GM21360 (cell line): ENCODE data around the gene DOC2B.
"Not testable (repeated sequence)": the region's sequence is repeated elsewhere in the genome, so short reads cannot be mapped to it uniquely, and the experiment has no call there.

Experiments
- ATAC-seq: cut with Tn5 transposase; IDR thresholded peaks from one replicate; pipeline ENCODE4 v1.9.1; 2021; ENCODE audit warnings: mild to moderate bottlenecking, moderate library complexity; ENCODE audit not compliant: unreplicated experiment

DOC2B gene

DNA sequence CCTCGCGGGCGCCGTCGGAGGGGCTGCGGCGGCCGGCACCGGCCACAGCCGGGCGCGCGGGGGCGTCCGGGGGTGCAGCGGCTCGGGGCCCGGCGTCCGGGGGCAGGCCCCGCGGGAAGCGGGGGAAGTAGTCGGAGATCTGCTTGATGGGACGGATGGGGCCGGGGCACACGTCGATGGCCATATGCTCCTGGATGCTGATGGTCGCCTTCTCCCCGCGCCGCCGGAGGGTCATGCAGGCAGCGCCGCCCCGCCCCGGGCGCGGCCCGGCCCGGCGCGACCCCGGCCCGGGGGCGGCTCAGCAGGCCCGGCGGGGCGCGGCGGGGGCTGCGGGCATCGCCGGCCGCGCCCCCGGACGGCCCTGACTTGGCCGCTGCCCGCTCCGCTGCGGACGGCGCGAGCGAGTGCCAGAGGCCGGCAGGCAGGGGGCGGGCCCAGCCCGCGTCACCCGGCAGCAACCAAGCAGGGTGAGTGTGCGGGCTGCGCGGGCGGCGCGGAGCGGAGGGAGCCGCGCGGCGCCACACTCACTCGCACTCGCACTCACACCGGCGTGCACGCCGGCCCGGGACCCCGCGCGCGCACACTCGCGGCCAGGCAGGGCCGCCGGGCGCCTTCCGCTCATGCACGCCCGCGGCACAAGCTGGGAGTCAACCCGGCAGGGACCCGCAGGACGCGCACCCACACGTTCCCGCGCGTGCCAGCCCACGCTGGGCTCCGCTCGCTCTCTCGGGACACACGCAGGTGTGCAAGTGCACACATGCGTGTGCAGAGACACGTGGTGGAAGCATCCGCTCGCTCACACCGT is at the start of gene DOC2B:
Gene DOC2B, minus strand, starts transcription at position 406 of the 805 bp plus-strand sequence. Its CDS starts 171 bp downstream, at position 235.
- ATAC-seq, result no peak

DNA sequence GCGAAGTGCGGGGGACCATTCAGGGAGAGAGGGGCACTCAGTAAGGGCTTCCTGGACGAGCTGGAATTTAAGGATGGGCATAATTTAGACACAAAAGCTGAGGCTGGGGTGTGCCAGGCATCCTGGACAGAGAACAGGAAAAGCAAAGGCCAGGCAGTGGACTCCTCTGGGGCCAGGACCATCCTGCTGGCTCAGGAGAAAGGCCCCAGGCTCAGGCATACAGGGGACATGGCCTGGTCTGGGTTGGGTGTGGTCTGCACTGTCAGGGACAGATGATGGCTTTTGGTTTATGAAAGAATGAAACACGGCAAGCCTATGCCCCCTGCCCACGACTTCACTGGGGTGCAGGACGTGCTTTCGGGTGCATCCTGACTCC is 48.9 kb upstream of the DOC2B start:
- ATAC-seq, result no peak

DNA sequence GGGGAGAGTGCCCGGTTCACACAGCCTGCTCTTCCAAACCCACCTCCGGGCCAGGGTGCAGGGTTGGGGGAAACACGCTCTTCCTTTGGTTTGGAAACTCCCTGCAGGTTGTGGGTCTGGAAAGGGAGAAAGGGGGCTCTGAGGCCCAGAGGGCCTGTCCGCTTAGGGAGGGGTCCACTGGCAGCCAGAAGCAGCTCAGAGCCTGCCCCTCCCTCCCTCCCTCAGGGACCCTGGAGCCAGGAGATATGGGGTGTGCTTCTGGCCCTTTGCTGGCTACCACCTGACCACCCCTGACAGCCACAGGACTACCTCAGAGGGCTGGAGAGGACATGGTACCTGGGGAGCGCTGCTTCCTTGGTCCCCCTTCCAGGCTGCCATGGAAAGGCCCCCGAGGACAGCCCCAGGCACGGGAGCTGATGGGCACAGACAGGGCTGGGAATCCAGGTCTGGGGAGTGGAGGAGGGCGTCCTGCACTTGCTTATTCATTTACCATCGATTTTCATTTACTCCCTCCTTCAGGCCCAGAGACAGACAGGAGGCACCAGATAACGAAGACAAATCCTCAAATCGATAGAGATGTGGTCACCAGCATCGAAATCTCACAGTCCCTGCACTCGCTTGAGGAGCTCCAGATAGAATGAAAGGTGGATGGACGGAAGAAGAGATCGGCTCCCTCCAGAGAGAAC is 48.4 kb upstream of the DOC2B start:
- ATAC-seq, result no peak

DNA sequence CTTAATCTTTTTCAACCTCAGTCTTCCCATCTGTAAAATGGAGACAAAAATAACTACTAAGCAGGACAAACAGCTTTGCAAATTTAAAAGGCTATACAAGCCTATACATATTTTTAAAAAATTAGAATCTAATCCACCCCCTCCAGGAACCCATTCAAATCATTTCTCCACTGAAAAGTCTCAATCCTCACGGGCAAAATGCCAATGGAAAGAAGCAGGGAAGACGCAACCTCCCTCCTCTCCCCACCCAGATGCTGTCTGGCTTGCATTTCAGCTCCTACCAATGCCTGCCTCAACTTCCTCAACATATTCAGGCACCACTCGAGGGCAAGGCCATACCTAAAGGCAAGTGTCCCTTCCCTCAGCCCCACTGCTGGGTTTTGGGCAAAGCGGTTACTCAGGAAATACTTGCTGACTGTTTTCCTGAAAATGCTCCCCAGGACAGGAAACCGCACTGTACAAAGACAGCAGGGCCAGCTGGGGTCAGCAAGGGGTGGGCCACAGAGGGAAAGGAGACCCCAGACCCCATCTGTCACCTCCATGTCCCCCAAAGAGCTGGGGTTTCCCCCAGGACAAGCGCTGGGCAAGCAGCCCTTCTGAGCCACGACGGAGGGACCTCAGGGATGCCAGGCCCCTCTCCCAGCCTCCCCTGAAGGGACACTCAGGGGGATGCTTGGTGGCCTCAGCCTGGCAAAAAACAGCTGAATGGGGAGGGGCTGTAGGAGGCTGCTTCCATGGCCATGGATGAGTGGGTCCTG is 47.7 kb upstream of the DOC2B start:
- no peak for ATAC-seq

DNA sequence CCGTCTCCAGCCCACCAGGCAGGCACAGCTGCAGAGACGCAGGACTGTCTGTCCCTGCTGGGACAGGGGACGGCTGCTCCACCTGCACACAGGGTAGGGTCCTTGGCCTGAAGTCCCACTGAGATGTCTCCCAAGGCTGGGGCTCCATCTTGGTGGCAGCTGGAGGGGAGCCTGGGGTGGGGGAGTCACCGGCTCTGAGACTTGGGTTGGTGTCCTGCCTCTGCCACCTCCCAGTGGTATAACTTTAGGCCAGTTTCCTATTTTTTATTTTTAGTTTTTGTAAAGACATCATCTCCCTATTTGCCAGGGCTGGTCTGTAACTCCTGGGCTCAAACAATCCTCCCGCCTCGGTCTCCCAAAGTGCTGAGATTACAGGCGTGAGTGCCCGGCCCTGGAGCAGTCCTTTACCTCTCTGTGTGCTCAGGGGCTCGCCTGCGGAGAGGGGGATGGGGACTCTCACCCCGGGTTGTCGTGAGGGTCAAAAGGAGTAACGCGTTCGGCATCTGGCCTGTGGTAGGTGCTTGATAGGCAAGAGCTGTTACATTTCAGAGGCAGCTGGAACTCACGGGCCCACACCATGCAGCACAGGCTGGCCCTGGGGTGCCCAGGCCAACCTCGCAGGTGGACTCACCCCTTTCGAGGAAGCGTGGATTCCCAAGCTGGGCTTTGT is 46.6 kb upstream of the DOC2B start:
- ATAC-seq, result no peak

DNA sequence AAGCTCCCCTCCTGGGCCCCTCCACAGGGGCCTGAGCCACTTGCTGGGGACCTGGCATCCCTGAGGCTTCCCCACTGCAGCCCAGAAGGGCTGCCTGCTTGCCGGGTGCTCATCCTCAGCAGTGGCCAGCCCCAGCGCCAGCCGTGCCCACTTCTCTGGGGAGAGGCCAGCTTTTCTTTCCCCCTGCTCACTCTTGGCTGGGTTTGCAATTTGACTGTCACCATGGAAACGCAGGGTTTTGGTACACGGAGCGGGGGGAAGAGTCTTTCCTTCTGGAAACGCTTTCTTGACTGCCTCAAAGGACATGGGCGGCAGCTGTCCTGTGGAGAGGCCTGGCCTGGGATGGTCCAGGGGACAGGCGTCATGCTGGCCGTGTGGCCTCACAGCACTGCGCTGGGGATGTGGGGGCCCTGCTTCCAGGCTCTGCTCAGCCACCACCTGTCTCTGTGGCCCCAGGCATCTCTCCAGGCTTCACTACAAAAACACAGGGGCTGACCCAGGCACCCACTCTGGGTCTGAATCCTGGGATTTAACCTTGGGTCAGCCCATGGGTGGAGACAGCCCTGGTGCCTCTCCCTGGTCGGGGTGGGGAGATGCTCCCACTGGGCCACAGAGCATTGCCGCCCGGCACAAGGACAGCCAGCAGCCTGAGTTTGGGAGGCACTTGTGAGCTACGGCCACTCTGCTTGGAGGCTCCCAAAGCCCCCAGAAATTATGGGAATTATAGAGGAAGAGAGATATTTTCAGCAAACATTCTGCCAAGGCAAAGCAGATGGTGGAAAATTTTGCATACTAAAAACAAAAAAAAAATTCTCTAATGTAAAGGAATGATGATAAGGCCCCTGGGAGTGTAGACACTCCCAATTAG is 45.9 kb upstream of the DOC2B start:
- no peak for ATAC-seq

DNA sequence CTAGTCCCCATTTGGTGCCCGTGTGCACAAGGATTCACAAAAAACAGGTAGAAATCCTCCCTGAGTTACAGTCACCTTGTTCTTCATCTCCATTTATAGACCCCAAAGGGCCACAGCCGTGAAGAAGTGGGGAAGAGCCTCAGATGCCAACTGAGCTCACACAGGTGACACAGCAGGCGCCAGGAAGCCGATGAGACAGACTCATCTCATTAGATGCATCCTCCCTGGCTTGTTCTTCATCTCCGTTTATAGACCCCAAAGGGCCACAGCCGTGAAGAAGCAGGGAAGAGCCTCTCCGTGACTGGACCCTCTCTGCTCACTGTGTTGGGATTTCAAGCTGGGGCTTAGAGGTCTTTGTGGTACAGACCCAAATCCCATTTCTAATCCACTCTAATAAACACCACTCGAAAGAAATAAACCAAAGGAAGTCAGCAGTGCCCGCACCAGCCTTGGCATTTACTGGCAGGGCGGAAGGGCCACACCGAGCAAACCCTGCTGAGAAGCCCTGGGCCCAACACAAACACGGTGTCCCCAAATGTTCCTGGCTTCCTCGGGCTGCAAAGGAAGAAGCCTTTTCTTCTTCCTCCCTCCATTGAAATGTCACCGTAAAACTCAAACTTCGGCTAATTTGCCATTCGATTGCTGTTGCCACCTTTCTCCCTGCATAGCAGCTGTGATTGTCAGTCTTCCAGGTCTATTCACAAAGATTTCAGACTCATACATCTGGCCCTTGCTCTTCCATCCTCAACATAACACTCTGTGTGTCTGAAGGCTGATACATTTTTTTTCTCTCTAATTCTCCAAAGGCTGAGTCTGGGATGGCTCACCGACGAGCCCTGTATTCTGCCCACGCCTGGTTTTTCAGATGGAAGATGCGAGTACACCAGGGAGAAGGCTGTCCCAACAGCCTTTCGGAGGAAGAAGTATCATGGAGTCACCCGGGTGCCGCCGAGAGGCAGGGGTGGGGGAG is 44.9 kb upstream of the DOC2B start:
- no peak for ATAC-seq

DNA sequence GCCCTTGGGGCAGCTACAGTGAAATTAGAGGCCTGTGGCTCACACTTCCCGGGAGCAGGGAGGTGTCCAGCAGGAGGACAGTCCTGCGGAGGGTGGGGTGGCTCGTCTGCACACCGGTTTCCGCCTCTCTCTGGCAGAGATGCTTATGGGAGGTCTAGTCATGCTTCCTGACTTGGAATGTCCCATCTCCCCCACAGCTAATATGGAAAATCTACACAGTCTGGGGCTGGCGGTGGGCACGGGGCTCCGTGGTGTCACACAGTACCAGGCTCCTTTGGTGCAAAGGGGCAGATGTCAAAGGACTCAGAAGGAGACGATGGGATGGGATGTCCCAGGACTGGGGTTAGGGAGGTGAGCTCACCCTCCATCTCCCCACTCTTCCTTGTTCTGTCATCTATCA is 44.1 kb upstream of the DOC2B start:
- ATAC-seq, result no peak

DNA sequence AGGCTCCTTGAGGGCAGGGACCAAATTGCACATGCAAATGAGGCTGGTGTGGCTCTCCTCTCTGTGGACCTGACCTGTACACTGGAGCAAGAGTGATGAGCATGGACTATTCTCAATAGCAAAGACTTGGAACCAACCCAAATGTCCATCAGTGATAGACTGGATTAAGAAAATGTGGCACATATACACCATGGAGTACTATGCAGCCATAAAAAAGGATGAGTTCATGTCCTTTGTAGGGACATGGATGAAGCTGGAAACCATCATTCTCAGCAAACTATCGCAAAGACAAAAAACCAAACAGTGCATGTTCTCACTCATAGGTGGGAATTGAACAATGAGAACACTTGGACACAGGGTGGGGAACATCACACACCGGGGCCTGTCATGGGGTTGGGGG is 43.1 kb upstream of the DOC2B start:
- ATAC-seq, result not testable (repeated sequence)

DNA sequence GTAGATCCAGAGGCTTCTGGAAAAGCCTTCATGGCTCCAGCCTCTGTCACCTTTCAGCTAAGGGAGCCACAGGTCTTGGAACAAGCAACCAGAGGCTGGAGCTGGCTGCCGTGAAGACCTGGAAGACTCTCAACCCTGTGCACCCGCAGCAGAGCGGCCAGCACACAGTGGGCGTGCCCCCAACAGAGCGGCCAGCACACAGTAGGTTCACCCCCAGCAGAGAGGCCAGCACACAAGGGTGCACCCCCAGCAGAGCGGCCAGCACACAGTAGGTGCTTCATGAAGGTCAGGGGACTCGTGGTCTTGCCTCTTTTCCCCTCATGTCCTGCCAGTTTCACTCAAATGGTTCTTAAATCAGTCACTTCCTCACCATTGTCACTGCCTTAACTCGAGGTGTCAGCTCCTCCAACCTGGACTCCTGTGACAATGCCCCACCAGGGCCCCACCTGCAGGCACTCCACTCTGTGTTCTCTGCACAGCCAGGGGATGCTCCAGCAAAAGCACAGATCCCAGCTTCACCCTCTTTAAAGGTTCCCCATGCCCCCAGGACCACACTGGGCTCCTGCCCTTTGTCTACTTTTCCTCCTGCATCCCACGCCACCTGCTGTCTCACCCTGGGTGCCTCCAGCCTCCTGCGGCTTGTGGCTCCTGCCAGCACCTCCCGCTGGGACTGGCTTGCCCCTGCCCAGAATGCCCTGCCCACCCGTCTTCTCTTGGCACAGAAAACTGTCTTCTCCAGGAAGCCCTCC is 42.4 kb upstream of the DOC2B start:
- no peak for ATAC-seq

DNA sequence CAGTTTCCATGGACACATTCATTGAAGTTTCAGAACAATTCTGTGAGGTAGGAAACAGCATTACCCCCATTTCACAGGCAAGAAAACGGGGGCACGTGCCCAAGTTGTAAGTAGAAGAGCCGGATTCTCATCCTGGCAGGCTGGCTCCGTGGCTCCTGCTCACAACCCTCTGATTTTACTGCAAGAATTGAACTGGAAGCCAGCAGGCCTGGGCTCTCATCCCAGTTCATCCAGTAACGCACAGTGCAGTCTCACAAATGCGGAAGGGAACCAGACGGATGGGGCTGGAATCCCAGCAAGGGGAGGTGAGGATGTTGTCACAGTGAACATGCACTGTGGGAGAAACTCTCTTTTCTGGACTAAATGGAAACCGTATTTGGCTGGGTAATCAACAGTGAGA is 40.7 kb upstream of the DOC2B start:
- no peak for ATAC-seq

DNA sequence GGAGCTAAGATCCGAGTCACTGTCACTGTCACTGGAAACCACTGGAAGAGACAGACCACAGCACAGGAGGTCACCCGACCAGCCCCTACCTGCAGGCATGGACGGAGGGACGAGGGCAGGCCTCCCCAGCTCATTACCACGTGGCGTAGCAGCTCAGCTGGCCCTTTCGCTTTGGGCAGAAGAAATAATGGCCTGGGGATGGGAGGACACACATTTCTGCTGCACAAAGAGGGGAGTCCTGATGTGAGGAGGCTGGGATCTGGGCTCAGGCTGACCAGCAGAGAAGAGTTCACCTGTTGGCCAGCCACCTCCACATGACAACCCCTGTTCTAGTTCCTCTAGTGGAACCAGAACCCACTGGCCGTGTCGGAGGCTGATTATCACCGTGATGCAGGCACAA is 38.2 kb upstream of the DOC2B start:
- no peak for ATAC-seq

DNA sequence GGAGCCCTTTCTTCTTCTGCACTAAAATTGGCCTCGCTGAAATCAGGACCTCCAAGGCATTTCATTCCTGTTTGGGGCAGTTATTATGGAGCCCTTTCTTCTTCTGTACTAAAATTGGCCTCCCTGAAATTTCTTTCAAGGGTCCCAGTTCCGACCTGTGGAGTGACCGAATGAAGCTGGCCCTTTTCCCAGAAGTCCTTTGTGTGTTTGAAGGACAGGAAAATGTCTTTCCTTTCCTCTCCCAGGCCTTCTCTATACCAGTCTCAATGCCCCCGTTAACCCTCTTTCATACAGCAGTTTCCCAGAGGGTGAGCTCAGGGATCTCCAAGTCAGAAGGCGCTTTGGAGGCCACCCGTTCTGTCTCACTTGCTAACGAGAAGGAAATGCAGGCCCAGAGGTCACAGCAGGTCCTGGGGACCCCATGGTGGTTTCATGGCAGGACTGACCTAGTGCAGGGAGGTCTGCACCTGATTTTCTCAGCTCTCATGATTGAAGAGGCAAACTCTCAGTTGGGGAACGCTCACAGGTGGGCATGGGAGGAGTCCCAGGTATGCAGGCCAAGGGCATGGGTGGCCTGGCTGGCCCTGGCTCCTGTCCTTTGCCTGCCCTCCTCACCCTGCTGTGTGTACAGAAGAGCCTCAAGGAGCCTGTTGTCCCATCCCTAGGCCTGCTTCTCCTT is 37.1 kb upstream of the DOC2B start:
- no peak for ATAC-seq

DNA sequence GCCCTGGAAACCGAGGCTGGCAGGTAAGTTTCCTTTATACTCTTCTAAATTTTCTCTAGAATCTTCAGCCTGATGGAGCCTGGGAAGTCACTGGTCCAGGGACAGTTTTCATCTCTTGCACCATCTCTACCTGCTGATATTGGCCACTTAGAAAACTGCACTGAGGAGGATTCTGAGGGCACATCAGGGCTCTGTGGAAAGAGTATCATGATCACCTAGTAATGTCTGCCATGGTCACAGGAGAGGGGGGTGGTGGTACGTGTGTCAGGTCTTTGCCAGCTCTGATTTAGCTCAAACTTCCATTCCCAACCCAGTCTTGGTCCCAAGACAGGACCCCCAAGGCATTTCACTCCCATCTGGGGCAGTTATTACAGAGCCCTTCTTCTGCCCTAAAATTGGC is 35.2 kb upstream of the DOC2B start:
- ATAC-seq, result no peak

DNA sequence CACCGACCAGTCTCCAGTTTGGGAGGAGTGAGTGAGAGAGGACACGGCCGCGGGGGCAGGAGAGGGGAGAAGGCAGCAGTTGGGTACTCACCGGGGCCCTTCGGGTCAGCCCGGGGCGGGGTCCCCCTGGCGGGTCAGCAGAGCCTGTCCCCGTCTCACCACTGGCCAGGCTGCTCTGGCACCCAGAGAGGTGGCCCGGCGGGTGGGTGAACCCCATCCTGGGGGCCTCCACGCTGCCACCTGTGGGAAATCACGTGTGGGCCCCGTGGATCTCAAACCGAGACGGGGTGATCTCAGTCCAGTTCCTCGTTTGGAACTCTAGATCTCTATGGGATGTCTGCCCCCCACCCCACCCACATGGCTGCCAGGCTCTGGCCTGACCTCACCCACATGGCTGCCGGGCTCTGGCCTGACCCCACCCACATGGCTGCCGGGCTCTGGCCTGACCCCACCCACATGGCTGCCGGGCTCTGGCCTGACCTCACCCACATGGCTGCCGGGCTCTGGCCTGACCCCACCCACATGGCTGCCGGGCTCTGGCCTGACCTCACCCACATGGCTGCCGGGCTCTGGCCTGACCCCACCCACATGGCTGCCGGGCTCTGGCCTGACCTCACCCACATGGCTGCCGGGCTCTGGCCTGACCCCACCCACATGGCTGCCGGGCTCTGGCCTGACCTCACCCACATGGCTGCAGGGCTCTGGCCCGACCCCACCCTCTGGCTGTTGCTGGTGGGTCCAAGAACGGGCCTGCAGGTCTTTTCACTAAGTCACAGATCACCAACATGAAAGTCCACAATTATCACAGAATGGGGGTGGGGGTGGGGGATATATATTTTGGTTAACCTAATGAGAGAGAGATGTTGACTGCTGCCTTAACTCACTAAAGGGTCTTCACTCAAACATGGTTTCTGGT is 34.4 kb upstream of the DOC2B start:
- ATAC-seq, result not testable (repeated sequence)

DNA sequence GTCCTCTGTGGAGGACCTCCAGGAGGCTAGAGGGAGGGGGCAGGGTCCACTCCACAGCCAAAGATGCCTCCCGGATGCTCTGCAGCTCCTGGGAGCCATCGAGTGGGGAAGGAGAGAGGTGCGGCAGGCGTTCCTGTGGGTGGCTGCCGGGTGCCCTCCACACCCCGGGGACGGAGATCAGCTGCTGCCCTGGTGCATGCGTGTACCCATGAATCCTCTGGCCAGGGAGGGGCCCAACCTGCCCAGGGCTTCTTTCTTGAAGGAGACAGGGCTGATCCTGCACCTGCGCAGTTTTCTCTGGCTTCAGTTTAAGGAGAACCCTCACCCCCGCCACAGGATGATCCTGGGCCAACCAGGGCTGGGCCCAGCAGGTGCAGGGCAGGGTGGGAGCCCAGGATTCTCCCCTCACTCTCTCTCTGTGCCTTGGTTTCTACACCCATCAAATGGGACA is 33.5 kb upstream of the DOC2B start:
- ATAC-seq, result no peak
